ENCODE data around the gene SCP2.
"Not testable (repeated sequence)": the region's sequence is repeated elsewhere in the genome, so short reads cannot be mapped to it uniquely, and the experiment has no call there.

Gene SCP2

DNA sequence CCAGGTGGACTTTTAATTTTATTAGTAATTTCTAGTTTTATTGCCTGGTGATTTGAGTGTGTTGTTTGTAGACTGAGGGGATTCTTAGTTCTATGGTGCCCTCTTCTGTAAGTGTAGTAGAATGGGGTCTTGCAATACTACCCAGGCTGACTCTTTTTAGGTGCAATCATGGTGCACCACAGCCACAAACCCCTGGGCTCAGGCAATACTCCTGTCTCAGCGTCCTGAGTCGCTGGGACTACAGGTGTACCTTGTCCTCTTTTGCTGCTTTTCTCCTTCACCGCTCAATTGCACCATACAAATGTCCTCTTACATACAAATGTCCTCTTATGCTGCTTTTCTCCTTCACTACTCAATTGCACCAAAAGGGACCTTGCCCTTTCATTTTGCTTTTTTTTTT, 43.1 kb downstream of the SCP2 start:
- DNase-seq = no peak

DNA sequence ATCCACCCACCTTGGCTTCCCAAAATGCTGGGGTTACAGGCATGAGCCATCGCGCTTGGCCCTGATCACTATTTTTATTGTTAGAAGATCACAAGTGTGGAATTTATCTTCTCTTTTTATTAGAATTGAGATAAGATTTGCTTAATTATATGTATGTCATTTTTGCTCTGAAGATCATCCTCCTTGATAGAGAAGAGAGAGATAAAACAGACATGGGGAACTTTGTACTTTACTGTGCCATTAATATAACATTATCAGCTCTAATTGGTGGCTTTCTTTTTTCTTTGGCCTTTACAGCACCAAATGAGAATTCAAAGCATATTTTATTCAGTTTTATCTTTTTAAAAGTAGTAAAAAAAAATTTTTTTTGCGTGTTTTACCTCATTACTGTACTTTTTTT, 46.8 kb downstream of the SCP2 start:
- DNase-seq = no peak

DNA sequence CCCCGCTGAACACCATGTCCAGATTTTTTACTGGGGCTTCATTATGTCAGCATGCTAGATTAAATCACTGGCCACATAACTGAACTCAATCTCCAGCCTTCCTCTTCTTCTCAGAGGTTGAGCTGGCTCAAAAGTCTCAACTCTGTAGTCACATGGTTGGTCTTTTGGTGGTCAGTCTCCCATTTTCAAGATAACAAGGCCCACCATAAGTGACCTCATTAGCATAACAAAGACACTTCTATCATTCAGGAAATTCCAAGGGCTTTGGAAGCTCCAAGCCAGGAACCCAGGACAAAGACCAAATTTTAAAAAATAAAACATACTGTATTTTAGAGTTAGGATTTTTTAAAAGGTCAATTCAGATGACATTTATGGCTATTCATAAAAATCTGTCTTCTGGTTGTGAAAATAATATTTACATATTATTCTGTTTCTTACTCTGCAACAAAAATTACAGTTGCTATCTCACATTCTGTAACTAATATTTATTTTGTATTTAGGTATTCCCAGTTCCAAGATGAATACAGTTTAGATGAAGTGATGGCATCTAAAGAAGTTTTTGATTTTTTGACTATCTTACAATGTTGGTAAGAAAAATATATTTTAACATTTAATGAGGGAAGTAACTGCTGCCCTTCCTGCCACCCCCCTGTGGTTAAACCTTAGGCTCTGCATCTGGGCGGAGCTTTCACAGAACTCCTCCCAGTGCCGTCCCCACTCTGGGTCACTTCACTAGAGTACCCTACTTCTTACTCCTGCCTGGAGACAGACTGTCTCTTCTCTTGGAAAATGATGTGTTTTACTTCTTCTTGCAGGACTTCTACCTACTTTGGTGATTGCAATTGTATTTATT, 49.3 kb downstream of the SCP2 start:
- no peak for DNase-seq

DNA sequence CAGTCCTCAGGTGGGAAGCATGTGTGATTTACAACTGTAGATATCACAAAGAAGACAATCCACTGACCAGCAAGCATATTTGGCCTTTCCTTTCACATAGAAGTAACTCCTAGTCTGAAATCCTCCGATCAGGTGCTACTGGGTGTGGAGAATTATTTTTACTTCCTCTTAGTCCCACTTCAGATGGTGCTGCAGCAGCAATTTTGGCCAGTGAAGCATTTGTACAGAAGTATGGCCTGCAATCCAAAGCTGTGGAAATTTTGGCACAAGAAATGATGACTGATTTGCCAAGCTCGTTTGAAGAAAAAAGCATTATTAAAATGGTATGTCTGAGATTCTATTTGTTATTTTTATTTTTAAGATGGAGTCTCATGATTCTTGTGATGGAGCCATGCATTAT, 51.0 kb downstream of the SCP2 start:
- no peak for DNase-seq

GRCh38 chr1:52992733-52993132, 65.7 kb downstream of the SCP2 start:
- not testable (repeated sequence) for DNase-seq

- no peak for DNase-seq
These were observed 67.6 kb downstream of the SCP2 start for GRCh38 chr1:52994656-52995055.

- no peak for DNase-seq
These were observed 69.6 kb downstream of the SCP2 start for GRCh38 chr1:52996653-52997052.

- DNase-seq = no peak
These were observed 74.1 kb downstream of the SCP2 start for GRCh38 chr1:53001128-53001527.

GRCh38 chr1:53006612-53007011, 79.5 kb downstream of the SCP2 start:
- not testable (repeated sequence) for DNase-seq

- DNase-seq = not testable (repeated sequence)
These were observed 83.2 kb downstream of the SCP2 start for GRCh38 chr1:53010247-53010646.

DNA sequence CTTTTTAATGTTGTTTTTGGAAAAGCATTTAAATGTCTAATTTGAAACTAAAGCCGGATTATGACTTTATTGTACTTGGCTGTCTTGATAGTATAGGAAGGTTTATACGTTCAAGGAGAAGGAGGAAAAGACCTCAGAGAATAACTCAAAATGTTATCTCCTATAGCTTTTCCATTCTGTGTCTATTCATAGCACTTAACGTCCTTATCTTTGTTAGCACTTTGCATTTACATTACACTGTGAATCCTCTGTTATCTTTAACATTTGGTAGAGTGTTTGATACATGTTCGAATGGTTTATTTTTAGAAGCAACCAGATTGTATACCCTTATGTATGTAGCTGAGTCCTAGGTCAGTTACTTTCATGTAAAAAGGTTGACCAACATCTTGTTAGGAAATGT, 84.1 kb downstream of the SCP2 start:
- no peak for DNase-seq

DNA sequence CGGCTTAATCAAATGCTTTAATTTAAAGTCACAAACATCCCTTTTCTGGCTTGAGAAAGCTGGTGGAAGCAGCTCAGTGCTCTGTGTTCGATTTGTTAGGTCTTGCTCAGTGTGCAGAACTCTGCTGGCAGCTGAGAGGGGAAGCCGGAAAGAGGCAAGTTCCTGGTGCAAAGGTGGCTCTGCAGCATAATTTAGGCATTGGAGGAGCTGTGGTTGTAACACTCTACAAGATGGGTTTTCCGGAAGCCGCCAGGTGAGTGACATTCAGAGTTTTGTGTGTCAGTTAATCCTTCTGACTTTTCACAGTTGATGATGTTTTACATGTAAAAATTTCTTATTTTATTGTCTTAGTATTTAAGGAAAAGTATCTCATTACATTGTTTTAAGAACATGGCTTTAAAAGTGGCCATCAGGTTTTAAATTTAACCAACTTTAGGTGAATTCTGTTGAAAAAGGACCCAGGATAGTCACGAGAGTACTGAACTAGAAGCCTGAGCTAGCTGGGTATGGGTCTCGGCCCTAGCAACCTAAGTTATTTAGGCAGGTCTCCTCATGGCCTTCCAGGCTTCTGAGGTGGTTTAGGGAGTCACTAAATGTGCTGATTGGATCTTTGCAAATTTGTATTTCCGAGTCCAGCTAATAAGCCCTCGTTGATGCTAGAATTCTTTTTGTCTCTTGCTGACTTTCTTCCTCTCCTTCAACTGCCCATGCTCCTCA, 87.9 kb downstream of the SCP2 start:
- peak; percentile 68 to 76 for DNase-seq

DNA sequence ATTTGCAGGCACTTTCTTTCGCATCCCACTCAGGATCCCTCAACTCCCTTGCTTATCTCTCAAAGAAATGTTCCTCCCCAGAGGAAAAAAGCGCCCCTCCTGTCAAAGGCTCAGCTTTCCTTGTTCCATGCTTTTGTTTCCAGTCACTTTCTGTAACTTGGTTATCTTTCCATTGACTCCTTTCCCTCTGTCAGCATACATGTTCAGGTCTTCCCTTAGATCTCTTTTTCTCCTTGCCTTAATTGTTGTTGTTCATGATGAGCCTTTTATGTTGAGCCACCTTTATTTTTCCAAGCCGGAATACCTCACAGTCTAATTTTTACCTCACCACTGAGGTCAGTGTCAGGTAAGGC, 88.4 kb downstream of the SCP2 start:
- no peak for DNase-seq

- no peak for DNase-seq
These were observed 89.6 kb downstream of the SCP2 start for GRCh38 chr1:53016705-53017104.

- no peak for DNase-seq
These were observed 93.5 kb downstream of the SCP2 start for GRCh38 chr1:53020588-53020987.

DNA sequence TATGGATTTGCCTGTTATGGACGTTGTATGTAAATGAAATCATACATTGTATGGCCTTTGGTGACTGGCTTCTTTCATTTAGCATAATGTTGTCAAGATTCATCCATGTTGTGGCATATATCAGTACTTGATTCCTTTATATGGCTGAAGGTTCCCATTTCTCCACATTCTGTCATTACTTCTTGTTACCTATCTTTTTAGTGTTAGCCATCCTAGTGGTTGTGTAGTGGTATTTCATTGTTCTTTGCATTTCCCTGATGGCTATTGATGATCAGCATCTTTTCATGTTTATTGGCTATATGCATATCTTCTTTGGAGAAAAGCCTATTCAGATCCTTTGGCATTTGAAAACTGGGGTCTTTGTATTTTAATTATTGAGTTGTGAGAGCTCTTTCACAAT, 95.1 kb downstream of the SCP2 start:
- DNase-seq = no peak

DNA sequence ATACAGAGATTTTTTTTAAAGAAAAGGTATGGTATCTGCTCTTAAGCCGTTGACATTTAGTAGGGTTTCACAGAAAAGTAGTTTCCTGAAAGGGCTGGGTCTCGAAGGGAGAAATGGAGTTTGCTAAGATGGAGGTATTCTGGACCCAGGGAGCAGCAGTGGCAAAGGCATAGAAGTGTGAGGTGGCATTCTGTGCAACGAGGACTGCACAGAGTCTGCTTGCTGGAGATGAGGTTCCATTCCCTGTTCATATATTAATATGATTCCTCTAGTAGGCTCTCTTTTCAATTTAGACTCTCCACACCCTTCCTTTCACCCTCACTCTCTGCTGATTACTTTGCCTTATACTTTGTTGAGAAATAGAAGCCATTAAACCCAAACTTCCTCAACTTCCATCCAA, 96.5 kb downstream of the SCP2 start:
- no peak for DNase-seq

DNA sequence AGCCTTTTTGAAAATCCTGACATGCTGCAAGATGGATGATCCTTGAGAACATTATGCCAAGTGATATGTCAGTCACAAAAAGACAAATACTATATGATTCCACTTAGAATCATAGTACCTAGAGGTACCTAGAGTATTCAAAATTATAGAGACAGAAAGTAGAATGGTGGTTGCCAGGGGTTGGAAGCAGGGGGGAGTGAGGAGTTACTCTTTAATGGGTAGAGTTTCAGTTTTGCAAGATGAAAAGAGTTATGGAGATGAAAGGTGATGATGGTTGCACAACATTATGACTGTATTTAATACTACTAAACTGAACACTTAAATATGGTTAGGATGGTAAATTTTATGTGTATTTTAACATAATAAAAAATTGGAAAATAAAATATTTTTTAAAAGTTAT, 97.0 kb downstream of the SCP2 start:
- DNase-seq = no peak

GRCh38 chr1:53025034-53025768, 98.1 kb downstream of the SCP2 start:
- DNase-seq = no peak

GRCh38 chr1:53025769-53026112, 98.7 kb downstream of the SCP2 start:
- no peak for DNase-seq

DNA sequence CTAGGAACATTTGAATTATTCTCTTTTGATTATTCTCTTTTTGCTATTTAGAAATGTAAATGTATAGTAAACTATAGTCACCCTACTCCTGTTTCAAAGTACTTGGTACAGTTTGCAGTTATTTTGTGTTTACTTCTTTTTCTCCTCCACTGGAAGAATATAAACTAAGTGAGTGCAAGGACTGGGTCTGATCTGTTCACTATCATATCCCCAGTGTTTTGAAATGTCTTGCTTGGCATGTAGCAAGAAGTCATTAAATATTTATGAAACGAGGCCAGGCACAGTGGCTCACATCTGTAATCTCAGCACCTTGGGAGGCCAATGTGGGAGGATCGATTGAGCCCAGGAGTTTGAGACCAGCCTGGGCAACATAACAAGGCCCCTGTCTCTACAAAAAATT, 99.2 kb downstream of the SCP2 start:
- no peak for DNase-seq

- no peak for DNase-seq
These were observed 104.7 kb downstream of the SCP2 start for GRCh38 chr1:53031732-53032131.

DNA sequence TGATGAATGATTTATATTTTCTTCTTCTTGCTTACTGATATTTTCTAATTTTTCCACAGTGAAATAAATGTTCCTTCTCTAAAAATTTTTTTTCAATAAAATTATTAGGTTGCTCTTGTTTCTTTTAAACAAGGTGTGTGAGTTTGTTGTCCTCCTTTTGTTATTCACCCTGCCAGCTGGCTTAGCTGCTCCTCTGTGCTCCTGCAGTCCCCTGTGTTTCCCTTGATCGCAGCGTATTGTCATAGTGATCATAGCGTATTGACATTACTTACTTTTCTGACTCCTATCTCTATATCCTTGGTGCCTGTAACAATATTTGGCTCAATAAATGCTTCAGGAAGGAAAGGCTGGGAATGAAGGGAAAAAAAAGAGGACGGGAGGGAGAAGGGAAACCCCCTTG, 110.1 kb downstream of the SCP2 start:
- DNase-seq = no peak

DNA sequence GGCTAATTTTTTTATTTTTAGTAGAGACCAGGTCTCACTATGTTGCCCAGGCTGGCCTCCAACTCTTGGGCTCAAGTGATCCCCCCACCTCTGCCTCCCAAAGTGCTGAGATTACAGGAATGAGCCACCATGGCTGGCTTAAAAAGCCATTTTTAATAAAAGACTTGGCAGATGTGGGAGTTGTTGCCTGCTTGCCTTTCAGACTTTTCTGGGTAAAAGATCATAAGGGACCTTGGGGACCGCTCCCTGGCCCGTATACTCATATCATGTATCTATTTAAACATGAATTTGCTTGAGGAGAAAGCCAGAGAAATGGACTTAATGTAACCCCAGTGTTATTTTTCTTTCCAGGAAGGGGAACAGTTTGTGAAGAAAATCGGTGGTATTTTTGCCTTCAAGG, 111.5 kb downstream of the SCP2 start:
- no peak for DNase-seq

Measured in activated T-cell treated with anti-CD3 and anti-CD28 coated beads, Interleukin-2, amount 50 U/mL, for 48 hours (primary cell).